ENCODE results near the gene JAKMIP1. TPM values are rescaled to one million over a fixed set of nuclear protein-coding genes. Genes with fewer than 3 reads are reported as not detected.

Gene JAKMIP1
- total and polyA plus RNA-seq, 12 donors, result 0.14 to 5.3 (median 2.9) TPM; not detected in 2

- intact Hi-C loops (cut with DNase I), result no loop called here
- Histone ChIP-seq H3K36me3 (replicated peaks in 1 of 2) (no peaks in the 10 kb centered on the region), H3K4me1 (replicated peaks in 1 of 2) (no peaks in the 10 kb centered on the region), H3K9me3 (replicated peaks in 1 of 3) (no peaks in the 10 kb centered on the region), H3K4me3 (no peak overlapping the region), H3K27ac (no peak overlapping the region), H3K27me3 (no peaks in the 10 kb centered on the region)
- 83 to 86% (median 83%) methylated on average over 6 to 9 of the region's 9 CpGs for WGBS, 4 donors
- TF ChIP-seq CTCF (IDR thresholded peaks at IDR 0.05), result no peak
- no peak for TF ChIP-seq POLR2A (IDR thresholded peaks at IDR 0.05)
- DNase-seq, result no peak
Observed at GRCh38 chr4:6157926-6158325, 42.4 kb downstream of the JAKMIP1 start.

- WGBS, 4 donors, result 84 to 89% (median 86%) methylated on average over 15 of the region's 15 CpGs
- Histone ChIP-seq H3K4me3 (no peak overlapping the region), H3K9me3 (replicated peaks in 1 of 3) (no peaks in the 10 kb centered on the region), H3K27me3 (no peaks in the 10 kb centered on the region), H3K27ac (no peak overlapping the region), H3K4me1 (replicated peaks in 1 of 2) (no peaks in the 10 kb centered on the region), H3K36me3 (replicated peaks in 1 of 2) (no peaks in the 10 kb centered on the region)
- intact Hi-C loops (cut with DNase I), result no loop called here
- no peak for DNase-seq
- no peak for TF ChIP-seq CTCF (IDR thresholded peaks at IDR 0.05)
- TF ChIP-seq POLR2A (IDR thresholded peaks at IDR 0.05), result no peak
Observed at GRCh38 chr4:6155996-6156750, 44.2 kb downstream of the JAKMIP1 start.

GRCh38 chr4:6154875-6155274 is 45.5 kb downstream of the JAKMIP1 start:
- DNase-seq, result no peak
- 58 to 70% (median 66%) methylated on average over 9 of the region's 9 CpGs for WGBS, 4 donors
- TF ChIP-seq CTCF (IDR thresholded peaks at IDR 0.05), result no peak
- no peak for TF ChIP-seq POLR2A (IDR thresholded peaks at IDR 0.05)
- H3K36me3 ChIP-seq (replicated peaks in 1 of 2), result no peaks in the 10 kb centered on the region
- no peak overlapping the region for H3K27ac ChIP-seq
- H3K4me3 ChIP-seq, result no peak overlapping the region
- H3K9me3 ChIP-seq (replicated peaks in 1 of 3), result no peaks in the 10 kb centered on the region
- intact Hi-C loops (cut with DNase I), result no loop called here
- no peaks in the 10 kb centered on the region for H3K4me1 ChIP-seq (replicated peaks in 1 of 2)
- H3K27me3 ChIP-seq, result no peaks in the 10 kb centered on the region

- H3K9me3 ChIP-seq (replicated peaks in 1 of 3), result no peaks in the 10 kb centered on the region
- 57 to 69% (median 66%) methylated on average over 7 of the region's 7 CpGs for WGBS, 4 donors
- no peaks in the 10 kb centered on the region for H3K36me3 ChIP-seq (replicated peaks in 1 of 2)
- intact Hi-C loops (cut with DNase I), result no loop called here
- H3K27ac ChIP-seq, result no peak overlapping the region
- no peak for DNase-seq
- no peaks in the 10 kb centered on the region for H3K27me3 ChIP-seq
- TF ChIP-seq CTCF (IDR thresholded peaks at IDR 0.05), result no peak
- no peak for TF ChIP-seq POLR2A (IDR thresholded peaks at IDR 0.05)
- H3K4me3 ChIP-seq, result no peak overlapping the region
- H3K4me1 ChIP-seq (replicated peaks in 1 of 2), result no peaks in the 10 kb centered on the region
Observed at GRCh38 chr4:6153874-6154273, 46.5 kb downstream of the JAKMIP1 start.
